GM12891 (cell line): Measurements from ENCODE around the gene AJAP1.

Experiments used
- POLR2A ChIP-seq: IDR thresholded peaks from 2 replicates; pipeline ENCODE4 v1.6.1; 2011; ENCODE audit warnings: low read depth, low read length, control low read depth
- POLR2AphosphoS5 ChIP-seq: IDR thresholded peaks from 2 replicates; pipeline ENCODE4 v1.6.1; 2011; ENCODE audit warnings: low read depth, low read length, control low read depth
- SPI1 ChIP-seq: IDR thresholded peaks from 2 replicates; pipeline ENCODE4 v1.6.1; 2011; ENCODE audit warnings: low read depth, low read length, control low read depth

- TF ChIP-seq SPI1 = no peak
- no peak for TF ChIP-seq POLR2A
- TF ChIP-seq POLR2AphosphoS5 = no peak
Measured at GRCh38 chr1:4634793-4635406, 19.5 kb upstream of the AJAP1 start.
